ENCODE data around the gene LEKR1. TPM values are rescaled to one million over a fixed set of nuclear protein-coding genes. Genes with fewer than 3 reads are reported as not detected.
"Not testable (repeated sequence)": the region's sequence is repeated elsewhere in the genome, so short reads cannot be mapped to it uniquely, and the experiment has no call there.

The LEKR1 gene
- total RNA-seq = 0.78 TPM
- long read RNA-seq = 0 reads

GRCh38 chr3:156826144-156826895 lies at the start of gene LEKR1:
Gene LEKR1, plus strand, starts transcription at chr3:156826353. Its CDS starts 2,977 bp downstream, at chr3:156829330.
- intact Hi-C loops (cut with DNase I) = loop anchor here (5.0 kb wide), 2 partner anchors 269 to 306 kb away; partner anchors contain the start of gene SSR3
- ATAC-seq = peak; percentile 97

GRCh38 chr3:156776871-156777270 lies 49.3 kb upstream of the LEKR1 start:
- intact Hi-C loops (cut with DNase I) = no loop called here
- ATAC-seq (no peak), DNase-seq (ENCODE audit: missing footprints) (no peak)

More at GRCh38 chr3:156826144-156826895, at the start of gene LEKR1:
- DNase-seq (ENCODE audit: missing footprints) = peak; percentile 93

DNA sequence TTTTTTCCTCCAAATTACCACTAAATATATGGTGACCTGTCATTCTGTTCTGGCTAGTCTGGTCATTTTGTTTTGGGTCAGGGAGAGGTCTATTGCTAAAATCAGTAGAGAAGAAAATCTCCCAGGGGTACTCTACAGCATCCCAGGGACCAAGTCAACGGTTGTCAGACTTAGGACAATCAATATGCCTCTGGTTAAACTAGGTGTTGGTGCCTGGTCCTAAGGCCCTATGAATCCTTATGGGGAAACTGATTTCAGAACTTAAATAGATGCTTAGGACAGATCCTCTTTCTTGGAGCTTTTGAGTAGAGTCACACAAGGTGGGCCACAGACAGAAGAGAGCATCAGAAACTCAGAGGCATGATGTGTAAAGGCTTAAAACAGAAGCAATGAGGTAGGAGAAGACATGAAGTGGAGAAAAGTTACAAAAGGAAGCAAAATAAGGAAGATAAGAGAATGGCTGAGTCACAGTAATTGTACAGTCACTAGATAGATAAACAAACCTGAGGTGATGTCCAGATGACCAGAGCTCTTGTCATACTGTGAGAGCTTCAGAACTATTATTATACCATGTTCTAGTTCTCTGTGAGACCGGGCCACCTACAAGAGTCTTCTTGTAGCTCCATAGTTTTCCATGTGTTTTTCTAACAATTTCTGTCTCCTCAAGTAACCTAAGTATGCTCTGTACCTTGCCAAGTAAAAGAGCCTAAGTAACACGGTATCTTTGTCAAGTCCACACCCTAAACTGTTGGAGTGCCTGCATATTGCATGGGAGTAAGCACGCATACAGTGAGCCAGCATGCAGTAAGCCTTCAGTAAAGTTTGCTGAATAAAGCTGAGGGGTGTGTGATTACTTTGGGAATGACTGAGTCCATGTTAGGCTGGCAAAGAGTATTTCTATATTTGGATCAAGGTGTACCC lies 44.6 kb upstream of the LEKR1 start:
- no peak for ATAC-seq
- no peak for DNase-seq (ENCODE audit: missing footprints)
- intact Hi-C loops (cut with DNase I) = no loop called here

GRCh38 chr3:156782319-156782718 lies 43.8 kb upstream of the LEKR1 start:
- DNase-seq (ENCODE audit: missing footprints) (no peak), ATAC-seq (no peak)
- intact Hi-C loops (cut with DNase I) = no loop called here

- ATAC-seq (no peak), DNase-seq (ENCODE audit: missing footprints) (no peak)
- intact Hi-C loops (cut with DNase I) = no loop called here
Observed at GRCh38 chr3:156782921-156783320, 43.2 kb upstream of the LEKR1 start.

GRCh38 chr3:156787001-156787400 lies 39.2 kb upstream of the LEKR1 start:
- intact Hi-C loops (cut with DNase I) = no loop called here
- ATAC-seq (no peak), DNase-seq (ENCODE audit: missing footprints) (no peak)

DNA sequence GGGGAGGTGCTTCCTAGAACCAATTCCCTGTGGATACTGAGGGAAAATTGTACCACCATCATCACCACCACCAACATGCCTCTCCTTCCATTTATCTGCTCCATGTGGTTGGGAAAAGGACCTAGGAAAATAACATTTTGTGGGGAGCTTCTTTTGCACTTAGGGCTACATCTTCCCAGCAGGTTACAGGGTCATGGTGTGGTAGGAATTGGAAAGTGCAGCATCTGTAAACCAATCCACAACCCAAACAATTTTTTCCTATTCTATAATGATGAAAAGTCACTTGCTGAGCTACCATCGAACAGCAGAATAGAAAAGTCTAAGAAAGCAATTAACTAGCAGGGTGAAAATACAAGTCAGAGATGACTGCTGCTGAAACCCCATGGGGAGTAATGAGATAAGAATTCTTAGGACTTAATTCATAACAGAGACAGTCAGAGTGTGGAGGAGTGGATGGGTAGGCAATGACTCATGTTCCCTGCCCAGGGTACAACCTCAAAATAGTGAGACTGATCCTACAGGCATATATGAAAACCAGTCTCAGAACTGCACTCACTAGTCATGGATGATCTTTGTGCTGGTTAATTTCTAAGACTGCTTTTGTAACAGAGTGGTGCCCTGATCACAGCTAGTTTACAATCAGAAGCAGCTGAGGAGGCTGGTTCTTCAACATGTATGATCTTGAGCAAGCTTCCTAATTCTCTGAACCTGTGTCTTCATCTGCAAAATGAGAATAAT lies 38.1 kb upstream of the LEKR1 start:
- no peak for DNase-seq (ENCODE audit: missing footprints)
- intact Hi-C loops (cut with DNase I) = no loop called here
- no peak for ATAC-seq

GRCh38 chr3:156788846-156789245 lies 37.3 kb upstream of the LEKR1 start:
- DNase-seq (ENCODE audit: missing footprints) (no peak), ATAC-seq (no peak)
- intact Hi-C loops (cut with DNase I) = no loop called here

GRCh38 chr3:156790156-156790555 lies 36.0 kb upstream of the LEKR1 start:
- ATAC-seq (no peak), DNase-seq (ENCODE audit: missing footprints) (no peak)
- intact Hi-C loops (cut with DNase I) = no loop called here

DNA sequence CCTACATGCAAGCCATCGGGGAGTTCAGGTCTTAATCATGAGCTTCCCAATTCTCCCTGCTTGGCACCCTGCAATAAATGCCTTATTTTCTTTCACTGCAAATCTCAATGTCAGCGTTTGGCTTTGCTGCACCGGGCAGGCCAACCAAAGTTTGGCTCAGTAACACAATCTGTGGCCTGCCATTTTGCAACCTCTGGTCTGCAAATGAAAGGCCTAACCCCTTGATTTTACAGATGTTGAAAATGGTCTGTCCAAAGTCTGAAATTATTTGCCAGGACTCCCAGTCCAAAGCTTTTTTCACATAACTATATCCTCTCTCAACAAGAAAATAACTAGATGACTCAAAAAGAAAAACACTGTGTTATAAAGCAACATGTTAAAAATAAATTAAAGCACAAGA lies 34.0 kb upstream of the LEKR1 start:
- intact Hi-C loops (cut with DNase I) = no loop called here
- DNase-seq (ENCODE audit: missing footprints) (no peak), ATAC-seq (no peak)

DNA sequence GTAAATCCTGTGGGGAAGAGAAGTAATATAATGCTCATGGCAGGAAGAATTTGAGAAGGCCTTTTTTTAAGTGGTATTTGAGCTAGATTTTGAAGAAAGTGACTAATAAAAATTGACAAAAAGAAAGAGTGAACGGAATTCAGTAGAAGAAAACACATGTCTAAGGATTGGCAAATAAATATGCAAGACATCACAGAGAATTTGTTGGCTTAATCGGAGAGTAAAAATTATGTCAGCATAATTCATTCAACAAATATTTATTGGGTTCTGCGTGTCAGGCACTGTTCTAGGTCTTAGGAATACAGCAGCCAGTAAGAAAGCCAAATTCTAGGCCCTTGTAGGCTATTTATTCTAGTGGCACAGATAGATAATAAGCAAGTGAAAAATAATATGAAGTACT lies 33.6 kb upstream of the LEKR1 start:
- intact Hi-C loops (cut with DNase I) = no loop called here
- no peak for ATAC-seq
- DNase-seq (ENCODE audit: missing footprints) = no peak

DNA sequence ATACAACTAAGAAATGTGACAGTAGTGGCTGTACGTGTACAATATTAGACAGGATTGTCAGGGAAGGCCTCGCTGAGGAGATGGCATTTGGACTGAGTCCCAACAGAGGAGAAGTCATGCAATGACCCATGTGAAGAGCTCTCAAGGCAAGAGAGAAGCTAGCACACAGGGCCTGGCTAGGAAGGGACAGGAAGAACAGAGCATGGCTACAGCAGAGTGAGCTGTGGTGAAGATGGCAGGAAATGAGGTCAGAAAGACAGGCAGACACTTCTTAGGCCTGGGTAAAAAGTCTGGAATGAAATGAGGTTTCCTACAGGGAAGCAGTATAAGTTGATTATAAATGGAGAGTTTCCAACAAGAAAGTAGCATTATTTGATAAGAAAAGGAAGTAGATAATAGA lies 33.2 kb upstream of the LEKR1 start:
- intact Hi-C loops (cut with DNase I) = no loop called here
- DNase-seq (ENCODE audit: missing footprints) = no peak
- ATAC-seq = peak; percentile 64

DNA sequence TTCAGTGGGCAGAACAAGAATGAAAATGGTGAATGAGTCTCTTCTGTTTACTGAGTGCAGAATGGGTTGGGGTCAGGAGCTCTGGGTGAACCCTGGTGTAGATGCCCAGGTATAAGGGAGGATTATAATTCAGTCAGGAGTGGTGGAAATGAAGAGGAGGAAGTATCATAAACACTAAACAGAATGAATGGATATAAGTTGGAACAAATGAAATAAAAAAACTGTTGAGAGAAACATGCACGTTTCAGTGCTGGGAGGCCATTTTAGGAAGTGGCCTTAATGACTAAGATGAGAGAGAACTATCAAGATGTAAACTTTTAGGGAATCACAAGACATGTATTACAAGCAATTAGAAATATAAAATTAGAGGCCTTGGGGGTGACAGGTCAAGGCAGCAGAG lies 32.8 kb upstream of the LEKR1 start:
- DNase-seq (ENCODE audit: missing footprints) (no peak), ATAC-seq (no peak)
- intact Hi-C loops (cut with DNase I) = no loop called here

DNA sequence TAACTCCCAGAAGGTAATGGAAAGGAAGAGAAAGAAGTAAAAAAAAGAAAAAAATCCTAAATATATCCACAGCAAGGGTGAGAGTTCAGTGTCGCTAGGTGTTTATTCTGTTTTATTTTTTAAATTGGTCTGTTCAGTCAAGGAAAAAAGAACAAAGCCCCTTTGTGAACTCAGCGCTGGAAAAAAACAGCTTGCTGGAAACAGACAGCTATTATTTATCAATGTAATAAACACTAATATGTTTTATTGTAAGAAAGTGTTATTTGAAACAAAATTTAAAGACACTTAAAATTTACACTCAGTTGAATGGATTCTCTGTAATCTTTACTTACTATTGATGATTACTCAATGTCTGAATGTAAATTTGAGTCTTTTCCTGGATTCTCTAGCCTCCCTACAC lies 32.3 kb upstream of the LEKR1 start:
- intact Hi-C loops (cut with DNase I) = no loop called here
- ATAC-seq (no peak), DNase-seq (ENCODE audit: missing footprints) (no peak)

- intact Hi-C loops (cut with DNase I) = no loop called here
- ATAC-seq (no peak), DNase-seq (ENCODE audit: missing footprints) (no peak)
Observed at GRCh38 chr3:156795890-156796481, 30.2 kb upstream of the LEKR1 start.

GRCh38 chr3:156797368-156797767 lies 28.8 kb upstream of the LEKR1 start:
- intact Hi-C loops (cut with DNase I) = no loop called here
- ATAC-seq (no peak), DNase-seq (ENCODE audit: missing footprints) (no peak)

DNA sequence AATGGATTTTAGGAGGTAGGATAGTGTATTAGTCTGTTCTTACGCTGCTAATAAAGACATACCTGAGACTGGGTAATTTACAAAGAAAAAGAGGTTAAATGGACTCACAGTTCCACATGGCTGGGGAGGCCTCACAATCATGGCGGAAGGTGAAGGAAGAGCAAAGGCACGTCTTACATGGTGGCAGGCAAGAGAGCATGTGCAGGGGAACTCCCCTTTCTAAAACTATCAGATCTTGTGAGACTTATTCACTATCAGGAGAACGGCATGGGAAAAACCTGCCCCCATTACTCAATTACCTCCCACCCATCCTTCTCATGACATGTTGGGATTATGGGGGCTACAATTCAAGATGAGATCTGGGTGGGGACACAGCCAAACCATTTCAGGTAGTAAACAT lies 25.9 kb upstream of the LEKR1 start:
- DNase-seq (ENCODE audit: missing footprints); intact Hi-C loops (cut with DNase I): not testable (repeated sequence)

DNA sequence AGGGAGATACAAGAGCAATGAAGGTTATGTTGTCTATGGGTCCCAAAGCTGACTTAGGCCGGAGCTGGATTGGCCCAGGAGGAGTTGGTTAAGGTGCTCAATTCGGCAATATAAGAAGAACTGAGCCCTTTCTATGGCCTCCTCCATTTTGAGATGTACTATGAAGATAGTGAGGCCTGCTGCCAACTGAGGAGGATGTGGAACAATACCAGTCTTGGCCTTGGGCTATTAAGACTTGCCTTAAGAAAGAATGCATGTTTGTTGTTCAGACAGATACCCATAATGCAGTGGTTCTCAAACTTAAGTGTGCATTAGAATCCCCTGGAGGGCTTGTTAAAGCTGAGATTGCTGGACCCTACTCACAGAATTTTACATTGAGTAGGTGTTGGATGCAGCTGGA lies 24.4 kb upstream of the LEKR1 start:
- no peak for DNase-seq (ENCODE audit: missing footprints)
- intact Hi-C loops (cut with DNase I) = no loop called here

More for the DNA sequence above, 25.9 kb upstream of the LEKR1 start:
- ATAC-seq = not testable (repeated sequence)

More for the DNA sequence above, 24.4 kb upstream of the LEKR1 start:
- ATAC-seq = no peak

All from Right ventricle myocardium inferior (tissue), 1 donor.